TTC549 (cell line): ENCODE measurements around the gene PIP5K1B.

Experiments
- FAIRE-seq: peaks from 2 replicates; lab custom pipeline; 2012; peaks lifted over from hg19 to GRCh38; lab: Jason Lieb, UNC

Gene PIP5K1B

GRCh38 chr9:68775003-68775730 is 70.1 kb downstream of the PIP5K1B start:
- FAIRE-seq, result no peak

- FAIRE-seq, result no peak
Observed at GRCh38 chr9:68777070-68777763, 72.2 kb downstream of the PIP5K1B start.

GRCh38 chr9:68778635-68779034 is 73.6 kb downstream of the PIP5K1B start:
- no peak for FAIRE-seq

GRCh38 chr9:68779558-68780379 is 74.7 kb downstream of the PIP5K1B start:
- no peak for FAIRE-seq

GRCh38 chr9:68780380-68780712 is 75.3 kb downstream of the PIP5K1B start:
- FAIRE-seq, result no peak

- FAIRE-seq, result no peak
Observed at GRCh38 chr9:68780720-68781119, 75.7 kb downstream of the PIP5K1B start.

GRCh38 chr9:68781928-68782327 is 76.9 kb downstream of the PIP5K1B start:
- FAIRE-seq, result no peak

GRCh38 chr9:68782546-68782945 is 77.5 kb downstream of the PIP5K1B start:
- FAIRE-seq, result no peak

- FAIRE-seq, result no peak
Observed at GRCh38 chr9:68785965-68786364, 80.9 kb downstream of the PIP5K1B start.

GRCh38 chr9:68791169-68791568 is 86.1 kb downstream of the PIP5K1B start:
- FAIRE-seq, result no peak

- FAIRE-seq, result no peak
Observed at GRCh38 chr9:68793605-68794343, 88.7 kb downstream of the PIP5K1B start.

- no peak for FAIRE-seq
Observed at GRCh38 chr9:68794898-68795297, 89.9 kb downstream of the PIP5K1B start.

- no peak for FAIRE-seq
Observed at GRCh38 chr9:68795411-68795810, 90.4 kb downstream of the PIP5K1B start.

- FAIRE-seq, result no peak
Observed at GRCh38 chr9:68797116-68797515, 92.1 kb downstream of the PIP5K1B start.

GRCh38 chr9:68798423-68798822 is 93.4 kb downstream of the PIP5K1B start:
- FAIRE-seq, result no peak

GRCh38 chr9:68800836-68801235 is 95.8 kb downstream of the PIP5K1B start:
- FAIRE-seq, result no peak

GRCh38 chr9:68802525-68803015 is 97.5 kb downstream of the PIP5K1B start:
- no peak for FAIRE-seq

- FAIRE-seq, result no peak
Observed at GRCh38 chr9:68804911-68805889, 100.2 kb downstream of the PIP5K1B start.

GRCh38 chr9:68805890-68806517 is 101.0 kb downstream of the PIP5K1B start:
- FAIRE-seq, result no peak

GRCh38 chr9:68808338-68808890 is 103.4 kb downstream of the PIP5K1B start:
- no peak for FAIRE-seq
